Glutamatergic neuron (in vitro differentiated cells): Measurements from ENCODE around the gene PLEKHA5. TPM values are rescaled to one million over a fixed set of nuclear protein-coding genes. Genes with fewer than 3 reads are reported as not detected.

ENCODE experiments used
- DNase-seq: peaks from one replicate; pipeline ENCODE4 v3.0.0; 2022
- H3K27ac Mint-ChIP-seq: one replicate; pipeline ENCODE4 v1.8.0; 2020; ENCODE audit warnings: mild to moderate bottlenecking, mixed read lengths, inconsistent platforms; ENCODE audit not compliant: unreplicated experiment
- H3K27me3 Mint-ChIP-seq: one replicate; pipeline ENCODE4 v1.8.0; 2020; ENCODE audit warnings: mild to moderate bottlenecking, moderate library complexity, mixed read lengths, inconsistent platforms; ENCODE audit not compliant: unreplicated experiment
- H3K36me3 Mint-ChIP-seq: one replicate; pipeline ENCODE4 v1.8.0; 2020; ENCODE audit warnings: mild to moderate bottlenecking, mixed read lengths, inconsistent platforms; ENCODE audit not compliant: unreplicated experiment
- H3K4me1 Mint-ChIP-seq: one replicate; pipeline ENCODE4 v1.8.0; 2020; ENCODE audit warnings: mild to moderate bottlenecking, low read depth, mixed read lengths, inconsistent platforms; ENCODE audit not compliant: unreplicated experiment
- H3K4me3 Mint-ChIP-seq: one replicate; pipeline ENCODE4 v1.8.0; 2020; ENCODE audit warnings: mild to moderate bottlenecking, mixed read lengths, inconsistent platforms; ENCODE audit not compliant: unreplicated experiment
- H3K9me3 Mint-ChIP-seq: one replicate; pipeline ENCODE4 v1.8.0; 2020; ENCODE audit warnings: mild to moderate bottlenecking, moderate library complexity, mixed read lengths, inconsistent platforms; ENCODE audit not compliant: unreplicated experiment
- long read RNA-seq: library from polyadenylated mRNA; unstranded; transcript quantifications from one replicate; pipeline ENCODE4 v2.0.0, GENCODE V29; 2020; ENCODE audit not compliant: unreplicated experiment
- total RNA-seq: library from RNA; stranded (reverse); fragmentation: NEBNext Ultra II Directional; extraction: Animal tissue kit (Norgen Biotek cat#: 25700); gene quantifications from one replicate; pipeline ENCODE4 v1.2.1, GENCODE V29; 2021; ENCODE audit not compliant: unreplicated experiment
- TF ChIP-seq, protein P1 (sequence below): fragments of 200-600 bp; sonication (generic); IDR thresholded peaks from one replicate; pipeline ENCODE4 v1.5.0; 2021; ENCODE audit not compliant: partially characterized antibody, unreplicated experiment

PLEKHA5 gene, protein sequence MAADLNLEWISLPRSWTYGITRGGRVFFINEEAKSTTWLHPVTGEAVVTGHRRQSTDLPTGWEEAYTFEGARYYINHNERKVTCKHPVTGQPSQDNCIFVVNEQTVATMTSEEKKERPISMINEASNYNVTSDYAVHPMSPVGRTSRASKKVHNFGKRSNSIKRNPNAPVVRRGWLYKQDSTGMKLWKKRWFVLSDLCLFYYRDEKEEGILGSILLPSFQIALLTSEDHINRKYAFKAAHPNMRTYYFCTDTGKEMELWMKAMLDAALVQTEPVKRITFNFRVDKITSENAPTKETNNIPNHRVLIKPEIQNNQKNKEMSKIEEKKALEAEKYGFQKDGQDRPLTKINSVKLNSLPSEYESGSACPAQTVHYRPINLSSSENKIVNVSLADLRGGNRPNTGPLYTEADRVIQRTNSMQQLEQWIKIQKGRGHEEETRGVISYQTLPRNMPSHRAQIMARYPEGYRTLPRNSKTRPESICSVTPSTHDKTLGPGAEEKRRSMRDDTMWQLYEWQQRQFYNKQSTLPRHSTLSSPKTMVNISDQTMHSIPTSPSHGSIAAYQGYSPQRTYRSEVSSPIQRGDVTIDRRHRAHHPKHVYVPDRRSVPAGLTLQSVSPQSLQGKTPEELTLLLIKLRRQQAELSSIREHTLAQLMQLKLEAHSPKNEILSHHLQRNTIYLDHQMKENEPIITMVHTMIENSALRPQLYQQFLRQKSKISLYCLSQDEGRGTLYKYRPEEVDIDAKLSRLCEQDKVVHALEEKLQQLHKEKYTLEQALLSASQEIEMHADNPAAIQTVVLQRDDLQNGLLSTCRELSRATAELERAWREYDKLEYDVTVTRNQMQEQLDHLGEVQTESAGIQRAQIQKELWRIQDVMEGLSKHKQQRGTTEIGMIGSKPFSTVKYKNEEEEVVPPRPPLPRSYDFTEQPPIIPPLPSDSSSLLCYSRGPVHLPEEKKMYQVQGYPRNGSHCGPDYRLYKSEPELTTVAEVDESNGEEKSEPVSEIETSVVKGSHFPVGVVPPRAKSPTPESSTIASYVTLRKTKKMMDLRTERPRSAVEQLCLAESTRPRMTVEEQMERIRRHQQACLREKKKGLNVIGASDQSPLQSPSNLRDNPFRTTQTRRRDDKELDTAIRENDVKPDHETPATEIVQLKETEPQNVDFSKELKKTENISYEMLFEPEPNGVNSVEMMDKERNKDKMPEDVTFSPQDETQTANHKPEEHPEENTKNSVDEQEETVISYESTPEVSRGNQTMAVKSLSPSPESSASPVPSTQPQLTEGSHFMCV
- 314 TPM for total RNA-seq
- long read RNA-seq, partial matches to known transcripts, result 66 of 83 reads
- long read RNA-seq, other reads (novel, unspliced or antisense), result 17 of 83 reads

- peaks cover 12% of the 10 kb centered on the region for H3K4me1 Mint-ChIP-seq
- peaks cover 25% of the 10 kb centered on the region for H3K36me3 Mint-ChIP-seq
- H3K9me3 Mint-ChIP-seq, result peaks cover 44% of the 10 kb centered on the region
- TF ChIP-seq, protein P1, sequence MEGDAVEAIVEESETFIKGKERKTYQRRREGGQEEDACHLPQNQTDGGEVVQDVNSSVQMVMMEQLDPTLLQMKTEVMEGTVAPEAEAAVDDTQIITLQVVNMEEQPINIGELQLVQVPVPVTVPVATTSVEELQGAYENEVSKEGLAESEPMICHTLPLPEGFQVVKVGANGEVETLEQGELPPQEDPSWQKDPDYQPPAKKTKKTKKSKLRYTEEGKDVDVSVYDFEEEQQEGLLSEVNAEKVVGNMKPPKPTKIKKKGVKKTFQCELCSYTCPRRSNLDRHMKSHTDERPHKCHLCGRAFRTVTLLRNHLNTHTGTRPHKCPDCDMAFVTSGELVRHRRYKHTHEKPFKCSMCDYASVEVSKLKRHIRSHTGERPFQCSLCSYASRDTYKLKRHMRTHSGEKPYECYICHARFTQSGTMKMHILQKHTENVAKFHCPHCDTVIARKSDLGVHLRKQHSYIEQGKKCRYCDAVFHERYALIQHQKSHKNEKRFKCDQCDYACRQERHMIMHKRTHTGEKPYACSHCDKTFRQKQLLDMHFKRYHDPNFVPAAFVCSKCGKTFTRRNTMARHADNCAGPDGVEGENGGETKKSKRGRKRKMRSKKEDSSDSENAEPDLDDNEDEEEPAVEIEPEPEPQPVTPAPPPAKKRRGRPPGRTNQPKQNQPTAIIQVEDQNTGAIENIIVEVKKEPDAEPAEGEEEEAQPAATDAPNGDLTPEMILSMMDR, result no peak
- H3K4me3 Mint-ChIP-seq, result peak within 1 kb of the TSS; percentile 99
- peak within 1 kb of the TSS; percentile 99 for H3K27ac Mint-ChIP-seq
- peaks cover 14% of the 10 kb centered on the region for H3K27me3 Mint-ChIP-seq
- peak; percentile 84 for DNase-seq
Measured at GRCh38 chr12:19129486-19130223, at the start of gene PLEKHA5. TSS of gene PLEKHA5 (plus strand) at chr12:19129733. CDS start at chr12:19129800, 67 bp downstream.

DNA sequence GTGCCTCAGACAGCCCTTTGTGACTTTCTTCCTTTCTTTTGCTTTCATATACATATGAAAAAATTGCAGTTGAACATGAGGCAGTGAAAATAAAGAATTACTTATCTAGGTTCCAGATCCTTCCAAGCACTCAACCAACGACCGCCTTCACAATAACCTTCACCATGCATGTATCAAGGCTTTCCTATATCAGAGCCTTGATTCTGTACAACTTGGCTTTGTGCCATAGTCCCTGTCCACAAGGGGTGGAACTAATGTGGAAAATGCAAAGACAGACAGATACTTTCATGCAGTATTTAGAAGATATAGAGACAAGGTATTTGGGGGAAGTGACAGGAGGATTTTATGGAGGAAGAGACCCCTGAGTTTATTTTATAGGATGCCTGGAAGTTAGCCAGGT lies 48.6 kb upstream of the PLEKHA5 start:
- H3K4me1 Mint-ChIP-seq, result no peaks in the 10 kb centered on the region
- H3K9me3 Mint-ChIP-seq, result peaks cover 1% of the 10 kb centered on the region
- TF ChIP-seq, protein P1, result no peak
- H3K27me3 Mint-ChIP-seq, result peaks cover under 1% of the 10 kb centered on the region
- H3K4me3 Mint-ChIP-seq, result no peak overlapping the region
- H3K27ac Mint-ChIP-seq, result no peak overlapping the region
- DNase-seq, result no peak
- no peaks in the 10 kb centered on the region for H3K36me3 Mint-ChIP-seq

- H3K4me3 Mint-ChIP-seq, result no peak overlapping the region
- no peaks in the 10 kb centered on the region for H3K27me3 Mint-ChIP-seq
- peaks cover 1% of the 10 kb centered on the region for H3K9me3 Mint-ChIP-seq
- no peak for DNase-seq
- no peak overlapping the region for H3K27ac Mint-ChIP-seq
- no peaks in the 10 kb centered on the region for H3K4me1 Mint-ChIP-seq
- TF ChIP-seq, protein P1, result no peak
- no peaks in the 10 kb centered on the region for H3K36me3 Mint-ChIP-seq
Measured at GRCh38 chr12:19082365-19082911, 47.1 kb upstream of the PLEKHA5 start.

DNA sequence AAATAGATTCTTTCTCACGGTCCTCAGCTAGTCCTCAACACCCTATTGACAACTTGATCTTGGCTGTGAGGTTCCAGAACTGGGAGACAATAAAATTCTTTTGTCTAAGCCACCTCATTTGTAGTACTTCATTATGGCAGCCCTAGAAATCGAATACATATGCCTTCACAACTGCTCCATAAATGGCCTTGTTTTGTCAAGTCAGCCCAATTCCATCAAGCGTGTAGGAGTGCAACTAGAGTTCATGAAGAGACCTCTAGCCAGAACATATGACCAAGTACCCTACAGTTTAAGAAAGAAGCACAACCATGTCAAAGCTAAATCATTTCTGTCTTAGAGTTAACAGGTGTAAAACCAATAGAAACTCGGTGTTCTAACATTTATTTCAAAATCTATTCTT lies 45.0 kb upstream of the PLEKHA5 start:
- Mint-ChIP-seq H3K4me3 (no peak overlapping the region), H3K36me3 (no peaks in the 10 kb centered on the region), H3K27me3 (no peaks in the 10 kb centered on the region), H3K27ac (no peak overlapping the region), H3K4me1 (peaks cover 5% of the 10 kb centered on the region), H3K9me3 (peaks cover 1% of the 10 kb centered on the region)
- TF ChIP-seq, protein P1, result no peak
- DNase-seq, result no peak
